ENCODE results near the gene KANSL1. TPM values are rescaled to one million over a fixed set of nuclear protein-coding genes. Genes with fewer than 3 reads are reported as not detected.

KANSL1 gene
- total RNA-seq, 1 donor from 2014 or later = 56.2 TPM

DNA sequence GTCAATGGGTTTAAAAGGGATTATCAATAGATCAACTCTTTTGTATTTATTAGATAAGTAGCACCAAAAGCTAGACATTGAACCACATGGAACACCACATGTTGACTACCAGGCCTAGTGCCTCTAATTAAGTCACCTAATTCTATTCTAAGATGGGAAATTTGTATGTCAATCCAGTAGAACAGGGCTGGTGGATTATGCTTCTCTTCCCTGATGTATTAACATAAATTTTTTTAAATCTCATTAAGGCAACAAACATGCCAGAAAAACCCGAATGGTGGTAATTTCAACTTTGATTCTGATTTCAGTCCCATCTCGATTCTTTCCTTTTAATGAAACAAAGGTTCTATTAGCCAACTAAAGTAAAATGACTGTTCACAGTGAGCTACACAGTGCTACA, 92.6 kb downstream of the KANSL1 start:
- TF ChIP-seq, protein P1, sequence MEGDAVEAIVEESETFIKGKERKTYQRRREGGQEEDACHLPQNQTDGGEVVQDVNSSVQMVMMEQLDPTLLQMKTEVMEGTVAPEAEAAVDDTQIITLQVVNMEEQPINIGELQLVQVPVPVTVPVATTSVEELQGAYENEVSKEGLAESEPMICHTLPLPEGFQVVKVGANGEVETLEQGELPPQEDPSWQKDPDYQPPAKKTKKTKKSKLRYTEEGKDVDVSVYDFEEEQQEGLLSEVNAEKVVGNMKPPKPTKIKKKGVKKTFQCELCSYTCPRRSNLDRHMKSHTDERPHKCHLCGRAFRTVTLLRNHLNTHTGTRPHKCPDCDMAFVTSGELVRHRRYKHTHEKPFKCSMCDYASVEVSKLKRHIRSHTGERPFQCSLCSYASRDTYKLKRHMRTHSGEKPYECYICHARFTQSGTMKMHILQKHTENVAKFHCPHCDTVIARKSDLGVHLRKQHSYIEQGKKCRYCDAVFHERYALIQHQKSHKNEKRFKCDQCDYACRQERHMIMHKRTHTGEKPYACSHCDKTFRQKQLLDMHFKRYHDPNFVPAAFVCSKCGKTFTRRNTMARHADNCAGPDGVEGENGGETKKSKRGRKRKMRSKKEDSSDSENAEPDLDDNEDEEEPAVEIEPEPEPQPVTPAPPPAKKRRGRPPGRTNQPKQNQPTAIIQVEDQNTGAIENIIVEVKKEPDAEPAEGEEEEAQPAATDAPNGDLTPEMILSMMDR (IDR thresholded peaks at IDR 0.05; ENCODE audit: insufficient read depth, low read length, poor library complexity, severe bottlenecking) = no peak
- Histone ChIP-seq H3K4me3 (ENCODE audit: low read depth, low read length) (no peak overlapping the region), H3K36me3 (ENCODE audit: control insufficient read depth, insufficient read depth, low read length) (no peaks in the 10 kb centered on the region), H3K27me3 (ENCODE audit: control insufficient read depth, insufficient read depth, low read length) (no peaks in the 10 kb centered on the region)
- DNase-seq (ENCODE audit: low read depth) = no peak

DNA sequence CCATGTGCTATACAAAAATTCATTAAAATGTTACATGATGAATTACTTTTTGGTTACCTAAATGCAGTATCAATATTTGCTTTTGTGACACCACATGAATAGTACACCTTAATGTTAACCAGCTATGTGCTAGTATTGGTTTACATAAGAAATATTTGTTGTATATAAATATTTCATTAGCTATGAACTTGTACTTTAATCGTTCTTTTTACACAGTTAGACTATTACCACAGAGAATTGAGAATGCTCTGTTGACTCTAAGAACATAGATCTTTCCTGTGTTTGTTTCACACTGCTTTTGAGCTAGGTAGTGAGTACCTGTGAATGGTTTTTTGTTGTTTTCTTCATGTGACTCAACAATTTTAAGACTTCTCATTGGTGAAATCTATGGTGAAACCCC, 93.4 kb downstream of the KANSL1 start:
- H3K27me3 ChIP-seq (ENCODE audit: control insufficient read depth, insufficient read depth, low read length) = no peaks in the 10 kb centered on the region
- H3K4me3 ChIP-seq (ENCODE audit: low read depth, low read length) = no peak overlapping the region
- no peaks in the 10 kb centered on the region for H3K36me3 ChIP-seq (ENCODE audit: control insufficient read depth, insufficient read depth, low read length)
- DNase-seq (ENCODE audit: low read depth) = no peak
- TF ChIP-seq, protein P1 (IDR thresholded peaks at IDR 0.05; ENCODE audit: insufficient read depth, low read length, poor library complexity, severe bottlenecking) = no peak

DNA sequence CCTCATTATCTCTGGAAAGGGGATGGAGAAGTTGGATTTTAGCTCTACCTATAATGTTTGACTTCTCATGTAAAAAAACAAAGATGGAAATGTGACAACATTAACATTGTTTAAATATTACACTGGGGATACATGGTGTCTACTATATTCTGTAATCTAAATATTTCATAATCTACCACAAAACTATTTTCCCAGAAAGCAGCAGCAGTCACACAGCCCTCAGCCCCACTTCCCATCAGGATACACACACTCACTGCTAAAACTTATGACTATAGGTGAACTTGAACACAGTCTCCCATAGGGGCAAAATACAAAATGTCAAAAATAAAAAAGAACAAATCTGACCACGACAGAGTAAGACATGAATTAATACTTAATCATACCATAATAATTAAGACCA, 95.7 kb downstream of the KANSL1 start:
- no peak for DNase-seq (ENCODE audit: low read depth)
- no peaks in the 10 kb centered on the region for H3K27me3 ChIP-seq (ENCODE audit: control insufficient read depth, insufficient read depth, low read length)
- no peaks in the 10 kb centered on the region for H3K36me3 ChIP-seq (ENCODE audit: control insufficient read depth, insufficient read depth, low read length)
- no peak overlapping the region for H3K4me3 ChIP-seq (ENCODE audit: low read depth, low read length)
- TF ChIP-seq, protein P1 (IDR thresholded peaks at IDR 0.05; ENCODE audit: insufficient read depth, low read length, poor library complexity, severe bottlenecking) = no peak

DNA sequence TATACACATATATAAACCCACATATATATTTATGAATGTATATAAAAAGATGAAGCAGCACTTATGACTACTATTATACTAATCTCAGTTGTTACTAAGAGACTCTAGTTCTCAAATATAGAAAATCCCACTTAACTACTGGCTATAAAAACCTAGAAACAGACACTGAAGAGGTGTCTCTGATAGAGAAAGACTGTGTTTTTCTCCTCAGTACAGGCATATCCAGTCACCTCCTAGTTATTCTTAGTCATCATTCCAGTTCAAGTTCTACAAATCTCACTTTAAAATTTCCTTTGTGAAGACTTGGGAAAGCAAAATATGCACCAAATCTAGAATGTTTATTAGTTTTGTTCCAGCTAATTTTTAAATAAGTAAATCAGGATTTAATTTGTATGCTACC, 100.2 kb downstream of the KANSL1 start:
- H3K4me3 ChIP-seq (ENCODE audit: low read depth, low read length) = no peak overlapping the region
- TF ChIP-seq, protein P1 (IDR thresholded peaks at IDR 0.05; ENCODE audit: insufficient read depth, low read length, poor library complexity, severe bottlenecking) = no peak
- no peaks in the 10 kb centered on the region for H3K36me3 ChIP-seq (ENCODE audit: control insufficient read depth, insufficient read depth, low read length)
- DNase-seq (ENCODE audit: low read depth) = no peak
- no peaks in the 10 kb centered on the region for H3K27me3 ChIP-seq (ENCODE audit: control insufficient read depth, insufficient read depth, low read length)

DNA sequence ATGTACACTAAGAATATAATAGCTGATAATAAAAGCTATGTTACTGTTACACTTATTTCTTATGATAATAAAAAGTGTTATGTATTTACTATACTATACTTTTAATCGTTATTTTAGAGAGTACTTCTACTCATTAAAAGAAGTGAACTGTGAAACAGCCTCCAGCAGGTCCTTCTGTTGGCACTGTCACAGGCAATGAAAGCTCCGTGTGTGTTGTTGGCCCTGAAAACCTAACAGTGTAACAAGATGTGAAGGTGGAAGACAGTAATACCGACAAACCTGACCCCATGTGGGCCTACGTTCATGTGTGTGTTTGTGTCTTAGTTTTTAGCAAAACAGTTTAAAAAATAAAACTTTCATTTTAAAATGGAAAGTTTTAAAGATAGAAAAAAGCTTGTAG, 102.4 kb downstream of the KANSL1 start:
- DNase-seq (ENCODE audit: low read depth) = no peak
- Histone ChIP-seq H3K36me3 (ENCODE audit: control insufficient read depth, insufficient read depth, low read length) (no peaks in the 10 kb centered on the region), H3K4me3 (ENCODE audit: low read depth, low read length) (no peak overlapping the region), H3K27me3 (ENCODE audit: control insufficient read depth, insufficient read depth, low read length) (no peaks in the 10 kb centered on the region)
- TF ChIP-seq, protein P1 (IDR thresholded peaks at IDR 0.05; ENCODE audit: insufficient read depth, low read length, poor library complexity, severe bottlenecking) = no peak

DNA sequence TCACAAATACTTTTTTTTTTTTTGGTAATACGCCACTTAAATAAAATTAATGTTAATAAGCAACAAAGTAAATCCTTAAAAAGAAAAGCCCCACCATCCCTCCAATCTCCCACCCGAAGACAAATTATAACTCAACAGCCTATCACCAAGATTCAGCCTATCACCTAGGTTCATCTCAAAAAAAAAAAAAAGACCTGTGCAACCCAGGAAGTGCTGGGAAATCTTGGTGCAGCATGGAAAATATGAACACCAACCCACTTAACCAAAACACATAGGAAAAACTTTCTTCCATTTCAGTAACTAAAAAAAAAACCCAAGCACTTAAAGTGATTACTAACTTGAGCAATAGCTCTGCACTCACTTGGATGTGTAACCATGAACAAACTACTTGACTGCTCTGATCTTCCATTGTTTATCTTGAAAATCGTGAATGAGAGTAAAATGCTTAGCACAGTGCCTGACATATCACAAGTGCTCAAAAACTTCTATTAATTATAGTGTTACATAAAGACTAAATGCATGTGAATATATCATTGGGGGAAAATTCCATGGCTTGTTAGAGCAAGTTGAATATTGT, 103.8 kb downstream of the KANSL1 start:
- Histone ChIP-seq H3K27me3 (ENCODE audit: control insufficient read depth, insufficient read depth, low read length) (no peaks in the 10 kb centered on the region), H3K4me3 (ENCODE audit: low read depth, low read length) (no peak overlapping the region), H3K36me3 (ENCODE audit: control insufficient read depth, insufficient read depth, low read length) (no peaks in the 10 kb centered on the region)
- no peak for DNase-seq (ENCODE audit: low read depth)
- TF ChIP-seq, protein P1 (IDR thresholded peaks at IDR 0.05; ENCODE audit: insufficient read depth, low read length, poor library complexity, severe bottlenecking) = no peak
